Aorta (tissue), 5 donors: ENCODE measurements around the gene RHOXF2. TPM values are rescaled to one million over a fixed set of nuclear protein-coding genes. Genes with fewer than 3 reads are reported as not detected.
"Not testable (repeated sequence)": the region's sequence is repeated elsewhere in the genome, so short reads cannot be mapped to it uniquely, and the experiment has no call there.

Source experiments
- ATAC-seq: fragments of 200-7000 bp; cut with Tn5 transposase; one replicate; pipeline ENCODE4 v1.9.1; 2022; ENCODE audit warnings: moderate library complexity; ENCODE audit not compliant: low FRiP score
- DNase-seq, 2 donors: peaks; one replicate each; pipeline ENCODE4 v3.0.0-alpha.2; 2020
- H3K27ac ChIP-seq, 2 donors: one replicate each; pipeline ENCODE4 v1.5.1; 2013; ENCODE audit warnings: low read length in 2 of 2, mild to moderate bottlenecking in 2 of 2, moderate library complexity in 2 of 2, control low read depth in 1 of 2, inconsistent platforms in 1 of 2, low read depth in 1 of 2
- H3K27me3 ChIP-seq, 2 donors: one replicate each; pipeline ENCODE4 v1.6.1; 2013; ENCODE audit warnings: control low read depth in 1 of 2, low read length in 1 of 2, mild to moderate bottlenecking in 1 of 2, moderate library complexity in 1 of 2; ENCODE audit not compliant: insufficient read depth in 2 of 2, control insufficient read depth in 1 of 2
- H3K36me3 ChIP-seq, 2 donors: one replicate each; pipeline ENCODE4 v1.6.1; 2013; ENCODE audit warnings: control low read depth in 1 of 2, low read length in 1 of 2, mild to moderate bottlenecking in 1 of 2; ENCODE audit not compliant: insufficient read depth in 2 of 2, control insufficient read depth in 1 of 2
- H3K4me1 ChIP-seq, 2 donors: one replicate each; pipeline ENCODE4 v1.6.1; 2013; ENCODE audit warnings: low read length in 2 of 2, control low read depth in 1 of 2, mild to moderate bottlenecking in 1 of 2, moderate library complexity in 1 of 2; ENCODE audit not compliant: insufficient read depth in 2 of 2, control insufficient read depth in 1 of 2
- H3K4me3 ChIP-seq, 2 donors: one replicate each; pipeline ENCODE4 v1.5.1; 2013; ENCODE audit warnings: low read length in 2 of 2, control low read depth in 1 of 2, mild to moderate bottlenecking in 1 of 2
- H3K9me3 ChIP-seq: one replicate; pipeline ENCODE4 v1.6.1; 2013; ENCODE audit warnings: mild to moderate bottlenecking, low read length; ENCODE audit not compliant: control insufficient read depth
- WGBS, 2 donors: extraction: QIAGEN DNeasy Blood & Tissue Kit; methylation state at CpG; one replicate each; pipeline ENCODE4 v1.1.7; 2013; 5-methylcytosine and 5-hydroxymethylcytosine counted together
- intact Hi-C, 2 donors: fragments of 100-400 bp; cut with DNase I; formaldehyde crosslinking; loops; one replicate each; pipeline versions ENCODE4 v1.14.2 to v1.15.0; 2022
- polyA plus RNA-seq, 2 donors: library from polyadenylated mRNA; stranded (reverse); fragments of 200-250 nt; gene quantifications; one replicate each; pipeline ENCODE4 v1.2.3, GENCODE V29; 2013
- total RNA-seq, 2 donors: library from RNA; stranded (reverse); fragmentation: NEBNext Ultra II Directional; extraction: Animal tissue kit (Norgen Biotek cat#: 25700); gene quantifications; one replicate each; pipeline ENCODE4 v1.2.1, GENCODE V29; 2021
- donor health status: healthy with polysubstance abuse.
- donor health status: Bipolar disorder and iron deficiency.
- donor health status: DM: no; HTN: no; CAD: no.
- donor health status: DM: no; HTN: no; CAD: no.
- donor health status: DM: yes; HTN: yes; CAD: no.

RHOXF2 gene
- total and polyA plus RNA-seq, 4 donors, result not detected

GRCh38 chrX:120193254-120193653, 34.8 kb downstream of the RHOXF2 start:
- intact Hi-C loops, ATAC-seq: not testable (repeated sequence)
- WGBS, 2 donors, result no CpG with 5 or more reads among the region's 6 CpGs

GRCh38 chrX:120193720-120194119, 35.3 kb downstream of the RHOXF2 start:
- H3K27me3 ChIP-seq, ATAC-seq, H3K9me3 ChIP-seq, H3K4me1 ChIP-seq, H3K4me3 ChIP-seq, intact Hi-C loops, H3K27ac ChIP-seq, DNase-seq, H3K36me3 ChIP-seq: not testable (repeated sequence)
- no CpG with 5 or more reads among the region's 2 CpGs for WGBS, 2 donors

More at GRCh38 chrX:120193254-120193653, 34.8 kb downstream of the RHOXF2 start:
- not testable (repeated sequence) for H3K4me3 ChIP-seq, H3K36me3 ChIP-seq, H3K27me3 ChIP-seq, H3K9me3 ChIP-seq, H3K27ac ChIP-seq, H3K4me1 ChIP-seq, DNase-seq

GRCh38 chrX:120195786-120196185, 37.4 kb downstream of the RHOXF2 start:
- H3K27me3 ChIP-seq, result not testable (repeated sequence)
- no CpG with 5 or more reads among the region's 6 CpGs for WGBS, 2 donors

GRCh38 chrX:120196626-120197283, 38.3 kb downstream of the RHOXF2 start:
- H3K27me3 ChIP-seq, H3K9me3 ChIP-seq, H3K4me1 ChIP-seq, DNase-seq, intact Hi-C loops, H3K4me3 ChIP-seq, H3K27ac ChIP-seq, H3K36me3 ChIP-seq: not testable (repeated sequence)
- peak; percentile 42 for ATAC-seq
- no CpG with 5 or more reads among the region's 8 CpGs for whole genome bisulfite sequencing, 2 donors

More at GRCh38 chrX:120195786-120196185, 37.4 kb downstream of the RHOXF2 start:
- H3K36me3 ChIP-seq, H3K9me3 ChIP-seq, H3K27ac ChIP-seq, H3K4me3 ChIP-seq, ATAC-seq, H3K4me1 ChIP-seq, DNase-seq, intact Hi-C loops: not testable (repeated sequence)

- no peak overlapping the region for H3K4me3 ChIP-seq
Measured at GRCh38 chrX:120200851-120201250, 42.4 kb downstream of the RHOXF2 start.

GRCh38 chrX:120205816-120206753, 47.7 kb downstream of the RHOXF2 start:
- no peak overlapping the region for H3K27ac ChIP-seq
- no peaks in the 10 kb centered on the region for H3K27me3 ChIP-seq
- intact Hi-C loops, result no loop called here
- H3K4me3 ChIP-seq, result no peak overlapping the region
- 79 to 92% methylated on average over 12 of the region's 12 CpGs for WGBS, 2 donors
- no peaks in the 10 kb centered on the region for H3K36me3 ChIP-seq
- DNase-seq (peak in 1 of 2 donors; percentile 57), ATAC-seq (no peak)
- no peaks in the 10 kb centered on the region for H3K9me3 ChIP-seq
- H3K4me1 ChIP-seq, result no peaks in the 10 kb centered on the region

More at GRCh38 chrX:120200851-120201250, 42.4 kb downstream of the RHOXF2 start:
- Histone ChIP-seq H3K9me3 (no peaks in the 10 kb centered on the region), H3K36me3 (no peaks in the 10 kb centered on the region), H3K4me1 (no peaks in the 10 kb centered on the region), H3K27ac (no peak overlapping the region), H3K27me3 (no peaks in the 10 kb centered on the region)
- DNase-seq (no peak), ATAC-seq (no peak)
- WGBS, 2 donors, result 80 to 91% methylated on average over 11 of the region's 11 CpGs
- intact Hi-C loops, result no loop called here

GRCh38 chrX:120207009-120207605, 48.7 kb downstream of the RHOXF2 start:
- no peaks in the 10 kb centered on the region for H3K4me1 ChIP-seq
- ATAC-seq (no peak), DNase-seq (no peak)
- no peaks in the 10 kb centered on the region for H3K36me3 ChIP-seq
- H3K27ac ChIP-seq, result no peak overlapping the region
- intact Hi-C loops, result no loop called here
- no peaks in the 10 kb centered on the region for H3K27me3 ChIP-seq
- 72 to 91% methylated on average over 8 of the region's 8 CpGs for WGBS, 2 donors
- no peaks in the 10 kb centered on the region for H3K9me3 ChIP-seq
- no peak overlapping the region for H3K4me3 ChIP-seq

- intact Hi-C loops, result no loop called here
- peak in 1 of 2 donors; percentile 51 for DNase-seq
Measured at GRCh38 chrX:120213438-120214265, 55.2 kb downstream of the RHOXF2 start.

More at GRCh38 chrX:120213438-120214265, 55.2 kb downstream of the RHOXF2 start:
- H3K27ac ChIP-seq, result no peak overlapping the region
- no peaks in the 10 kb centered on the region for H3K27me3 ChIP-seq
- no peak overlapping the region for H3K4me3 ChIP-seq
- WGBS, 2 donors, result 24 to 26% methylated on average over 8 of the region's 8 CpGs
- no peaks in the 10 kb centered on the region for H3K4me1 ChIP-seq
- peak; percentile 60 for ATAC-seq
- H3K9me3 ChIP-seq, result no peaks in the 10 kb centered on the region
- no peaks in the 10 kb centered on the region for H3K36me3 ChIP-seq
